SU-DHL-6 (cell line): Measurements from ENCODE around the gene TFF2.

Source experiments
- H2AFZ ChIP-seq: fragments of 200-600 bp; sonication (generic); 2 replicates; pipeline ENCODE4 v1.6.1; 2014; ENCODE audit warnings: low read depth, mild to moderate bottlenecking, moderate library complexity, mixed read lengths, antibody characterized with exemption, low read length; ENCODE audit not compliant: severe bottlenecking
- H3F3A ChIP-seq: fragments of 200-600 bp; shearing (Covaris generic); 2 replicates; pipeline ENCODE4 v1.6.0; 2016; ENCODE audit warnings: antibody characterized with exemption, mild to moderate bottlenecking; ENCODE audit not compliant: insufficient read depth
- H3K27ac ChIP-seq: fragments of 200-600 bp; sonication (generic); 2 replicates; pipeline ENCODE4 v1.5.1; 2016; ENCODE audit warnings: low read depth, mild to moderate bottlenecking, low read length, moderate library complexity, mixed read lengths
- H3K27me3 ChIP-seq: fragments of 200-600 bp; sonication (generic), shearing (Covaris generic); 2 replicates; pipeline ENCODE4 v1.6.0; 2014; ENCODE audit warnings: mild to moderate bottlenecking, low read length
- H3K36me3 ChIP-seq: fragments of 200-600 bp; sonication (generic); 2 replicates; pipeline ENCODE4 v1.6.1; 2014; ENCODE audit warnings: mild to moderate bottlenecking, low read length, mixed read lengths
- H3K4me2 ChIP-seq: fragments of 300-600, 200-600 bp; shearing (Covaris generic), sonication (generic); 2 replicates; pipeline ENCODE4 v1.6.0; 2014; ENCODE audit warnings: low read length, low read depth, mild to moderate bottlenecking; ENCODE audit not compliant: poor library complexity, severe bottlenecking
- H3K4me3 ChIP-seq: fragments of 200-600 bp; sonication (generic); 2 replicates; pipeline ENCODE4 v1.5.1; 2014; ENCODE audit warnings: antibody characterized with exemption, low read length, mild to moderate bottlenecking, mixed read lengths; ENCODE audit not compliant: insufficient read depth, poor library complexity, severe bottlenecking
- H3K79me2 ChIP-seq: fragments of 200-600 bp; sonication (generic); 2 replicates; pipeline ENCODE4 v1.6.1; 2014; ENCODE audit warnings: mild to moderate bottlenecking, low read length, moderate library complexity; ENCODE audit not compliant: insufficient read depth
- H3K9ac ChIP-seq: fragments of 200-600 bp; sonication (generic); 2 replicates; pipeline ENCODE4 v1.7.0; 2014; ENCODE audit warnings: mild to moderate bottlenecking, low read length
- H3K9me2 ChIP-seq: fragments of 200-600 bp; sonication (generic); replicated peaks from 2 replicates; pipeline ENCODE4 v1.6.1; 2014; ENCODE audit warnings: low read length; ENCODE audit not compliant: insufficient read depth
- H3K9me3 ChIP-seq: fragments of 200-600 bp; sonication (generic); 2 replicates; pipeline ENCODE4 v1.6.1; 2014; ENCODE audit warnings: low read length, mixed read lengths; ENCODE audit not compliant: insufficient read depth
- H4K20me1 ChIP-seq: fragments of 200-600 bp; sonication (generic); 2 replicates; pipeline ENCODE4 v1.6.1; 2014; ENCODE audit warnings: low read depth, mild to moderate bottlenecking, antibody characterized with exemption, low read length, moderate library complexity, mixed read lengths
- EZH2phosphoT487 ChIP-seq: fragments of 200-600 bp; sonication (generic), shearing (Covaris generic); conservative IDR thresholded peaks from 2 replicates; pipeline ENCODE4 v1.6.1; 2018; ENCODE audit warnings: mild to moderate bottlenecking, antibody characterized with exemption, low read length, moderate library complexity, mixed read lengths
- TF ChIP-seq, protein P1 (sequence below): fragments of 200-600 bp; sonication (generic); IDR thresholded peaks from one replicate; pipeline ENCODE4 v1.5.1; 2017; ENCODE audit warnings: antibody characterized with exemption, mild to moderate bottlenecking, low read length, moderate library complexity; ENCODE audit not compliant: insufficient read depth, poor library complexity, severe bottlenecking

Gene TFF2

DNA sequence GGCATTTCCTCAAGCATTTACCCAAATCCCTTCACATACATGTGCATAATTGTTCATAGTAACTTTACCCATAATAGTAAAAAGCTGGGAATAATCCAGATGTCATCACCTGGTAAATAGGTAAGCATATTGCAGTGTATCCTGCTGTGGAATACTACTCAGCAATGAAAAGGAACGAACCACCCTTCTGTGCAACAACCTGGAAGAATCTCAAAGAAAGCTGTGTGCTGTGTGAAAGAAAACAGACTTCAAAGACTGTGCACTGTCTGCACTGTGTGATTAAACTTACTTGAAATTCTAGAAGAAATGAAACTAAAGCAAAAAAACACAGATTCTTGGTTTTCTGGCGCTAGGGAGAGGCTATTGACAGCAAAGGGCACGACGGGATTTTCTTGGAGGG lies 13.5 kb downstream of the TFF2 start:
- Histone ChIP-seq H3K79me2 (no peaks in the 10 kb centered on the region), H3K27me3 (no peaks in the 10 kb centered on the region), H3K9me2 (no peaks in the 10 kb centered on the region), H3F3A (no peaks in the 10 kb centered on the region), H4K20me1 (no peaks in the 10 kb centered on the region), H3K9ac (no peak overlapping the region), H3K4me2 (no peak overlapping the region), H3K9me3 (no peaks in the 10 kb centered on the region), H3K27ac (no peak overlapping the region), H2AFZ (no peak overlapping the region), H3K4me3 (no peak overlapping the region), H3K36me3 (no peaks in the 10 kb centered on the region)
- no peak for TF ChIP-seq EZH2phosphoT487
- TF ChIP-seq, protein P1, sequence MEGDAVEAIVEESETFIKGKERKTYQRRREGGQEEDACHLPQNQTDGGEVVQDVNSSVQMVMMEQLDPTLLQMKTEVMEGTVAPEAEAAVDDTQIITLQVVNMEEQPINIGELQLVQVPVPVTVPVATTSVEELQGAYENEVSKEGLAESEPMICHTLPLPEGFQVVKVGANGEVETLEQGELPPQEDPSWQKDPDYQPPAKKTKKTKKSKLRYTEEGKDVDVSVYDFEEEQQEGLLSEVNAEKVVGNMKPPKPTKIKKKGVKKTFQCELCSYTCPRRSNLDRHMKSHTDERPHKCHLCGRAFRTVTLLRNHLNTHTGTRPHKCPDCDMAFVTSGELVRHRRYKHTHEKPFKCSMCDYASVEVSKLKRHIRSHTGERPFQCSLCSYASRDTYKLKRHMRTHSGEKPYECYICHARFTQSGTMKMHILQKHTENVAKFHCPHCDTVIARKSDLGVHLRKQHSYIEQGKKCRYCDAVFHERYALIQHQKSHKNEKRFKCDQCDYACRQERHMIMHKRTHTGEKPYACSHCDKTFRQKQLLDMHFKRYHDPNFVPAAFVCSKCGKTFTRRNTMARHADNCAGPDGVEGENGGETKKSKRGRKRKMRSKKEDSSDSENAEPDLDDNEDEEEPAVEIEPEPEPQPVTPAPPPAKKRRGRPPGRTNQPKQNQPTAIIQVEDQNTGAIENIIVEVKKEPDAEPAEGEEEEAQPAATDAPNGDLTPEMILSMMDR, result no peak

DNA sequence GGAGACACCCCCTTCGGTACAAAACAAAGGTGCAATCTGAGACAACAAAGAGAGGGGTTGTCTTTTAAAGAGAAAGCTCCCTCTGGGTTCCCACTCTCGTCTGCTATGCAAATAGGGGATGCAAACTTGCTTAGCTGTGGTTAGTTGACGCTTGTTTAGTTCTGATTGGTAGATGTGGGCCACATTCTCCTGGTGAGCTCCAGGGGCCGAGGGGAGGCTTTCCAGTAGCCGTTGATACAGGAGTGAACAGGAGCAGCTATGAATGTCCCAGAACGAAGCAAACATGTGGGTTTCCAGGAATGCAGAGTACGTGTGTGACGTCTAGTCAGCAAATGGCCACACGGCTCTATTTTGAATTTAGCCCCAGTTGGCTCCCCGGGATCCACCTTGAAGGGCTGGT lies 14.7 kb downstream of the TFF2 start:
- Histone ChIP-seq H3K9me2 (no peaks in the 10 kb centered on the region), H3K36me3 (no peaks in the 10 kb centered on the region), H3K27me3 (no peaks in the 10 kb centered on the region)

DNA sequence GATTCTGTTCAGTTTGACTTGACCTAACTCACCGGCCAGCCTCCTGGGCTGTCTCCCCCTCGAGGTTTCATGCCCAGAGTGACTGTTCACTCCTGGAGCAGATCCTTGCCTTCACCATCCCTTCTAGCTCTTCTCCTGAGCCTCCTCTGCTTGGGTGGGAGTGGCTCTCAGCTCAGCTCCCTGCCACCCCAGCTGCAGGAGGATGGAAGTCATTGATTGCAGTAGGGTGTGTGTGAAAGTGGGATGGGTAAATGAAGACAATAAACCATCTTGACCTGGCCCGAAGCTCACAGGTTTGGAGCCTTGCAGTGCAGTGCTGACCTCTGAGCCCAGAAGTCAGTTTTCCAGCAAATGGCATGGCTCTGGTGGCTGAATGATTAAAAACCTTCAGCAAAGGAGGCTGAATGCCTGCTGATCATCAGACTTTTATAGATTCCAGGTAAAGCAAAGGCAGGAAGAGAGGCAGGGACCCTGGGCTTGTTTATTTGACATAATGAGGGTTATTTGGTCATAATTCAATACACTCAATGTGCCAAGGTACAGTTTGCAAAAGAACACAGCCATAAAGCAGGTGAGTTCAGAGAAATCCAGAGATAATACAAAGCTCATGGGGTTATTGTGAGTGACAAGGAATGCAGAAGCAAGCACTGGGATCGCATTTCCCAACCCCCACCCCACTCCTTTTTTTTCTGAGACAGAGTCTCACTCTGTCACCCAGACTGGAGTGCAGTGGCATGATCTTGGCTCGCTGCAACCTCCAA lies 18.1 kb downstream of the TFF2 start:
- Histone ChIP-seq H3K36me3 (no peaks in the 10 kb centered on the region), H3K9ac (no peak overlapping the region), H3K27ac (no peak overlapping the region), H3K9me3 (no peaks in the 10 kb centered on the region), H3F3A (no peaks in the 10 kb centered on the region), H3K9me2 (no peaks in the 10 kb centered on the region), H3K27me3 (no peaks in the 10 kb centered on the region), H2AFZ (no peak overlapping the region), H3K4me2 (no peak overlapping the region), H3K4me3 (no peak overlapping the region), H3K79me2 (no peaks in the 10 kb centered on the region), H4K20me1 (no peaks in the 10 kb centered on the region)
- no peak for TF ChIP-seq EZH2phosphoT487
- TF ChIP-seq, protein P1, result no peak

More for the DNA sequence above, 14.7 kb downstream of the TFF2 start:
- no peaks in the 10 kb centered on the region for H3K79me2 ChIP-seq
- TF ChIP-seq EZH2phosphoT487, result no peak
- TF ChIP-seq, protein P1, result no peak
- no peaks in the 10 kb centered on the region for H3K9me3 ChIP-seq
- H3K4me2 ChIP-seq, result no peak overlapping the region
- H4K20me1 ChIP-seq, result no peaks in the 10 kb centered on the region
- H2AFZ ChIP-seq, result no peak overlapping the region
- H3K27ac ChIP-seq, result no peak overlapping the region
- H3F3A ChIP-seq, result no peaks in the 10 kb centered on the region
- no peak overlapping the region for H3K4me3 ChIP-seq
- H3K9ac ChIP-seq, result no peak overlapping the region
